HG02884 (cell line): ENCODE results near the gene RRP36.

ENCODE experiments used
- ATAC-seq: cut with Tn5 transposase; IDR thresholded peaks from one replicate; pipeline ENCODE4 v1.9.1; 2021; ENCODE audit warnings: mild to moderate bottlenecking, moderate library complexity; ENCODE audit not compliant: unreplicated experiment

The RRP36 gene

GRCh38 chr6:43006251-43006650 is 15.2 kb upstream of the RRP36 start:
- ATAC-seq: no peak

- no peak for ATAC-seq
Measured at GRCh38 chr6:43007126-43007525, 14.3 kb upstream of the RRP36 start.

GRCh38 chr6:43009124-43009523 is 12.3 kb upstream of the RRP36 start:
- ATAC-seq: no peak

GRCh38 chr6:43011207-43011606 is 10.2 kb upstream of the RRP36 start:
- ATAC-seq: no peak

DNA sequence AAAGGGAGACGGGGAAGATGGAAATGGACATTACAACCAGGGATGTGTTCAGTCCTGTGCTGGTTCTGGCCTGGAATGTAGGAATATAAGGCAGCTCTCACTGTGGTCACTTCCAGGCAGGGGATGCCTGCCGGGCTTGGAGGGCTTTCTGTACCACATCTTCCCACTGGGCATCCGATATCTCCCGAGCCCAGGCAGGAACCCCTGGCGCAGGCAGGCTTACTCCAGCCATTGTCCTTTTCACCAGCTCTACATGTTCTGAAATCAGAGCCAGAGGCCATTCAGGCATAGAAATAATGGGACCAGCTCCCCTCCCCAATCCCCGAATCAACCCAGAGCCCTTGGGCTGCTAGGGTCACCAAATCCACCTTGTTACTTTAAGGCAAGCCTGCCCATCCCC is 9.1 kb upstream of the RRP36 start:
- no peak for ATAC-seq

- no peak for ATAC-seq
Measured at GRCh38 chr6:43013097-43013842, 8.2 kb upstream of the RRP36 start.

DNA sequence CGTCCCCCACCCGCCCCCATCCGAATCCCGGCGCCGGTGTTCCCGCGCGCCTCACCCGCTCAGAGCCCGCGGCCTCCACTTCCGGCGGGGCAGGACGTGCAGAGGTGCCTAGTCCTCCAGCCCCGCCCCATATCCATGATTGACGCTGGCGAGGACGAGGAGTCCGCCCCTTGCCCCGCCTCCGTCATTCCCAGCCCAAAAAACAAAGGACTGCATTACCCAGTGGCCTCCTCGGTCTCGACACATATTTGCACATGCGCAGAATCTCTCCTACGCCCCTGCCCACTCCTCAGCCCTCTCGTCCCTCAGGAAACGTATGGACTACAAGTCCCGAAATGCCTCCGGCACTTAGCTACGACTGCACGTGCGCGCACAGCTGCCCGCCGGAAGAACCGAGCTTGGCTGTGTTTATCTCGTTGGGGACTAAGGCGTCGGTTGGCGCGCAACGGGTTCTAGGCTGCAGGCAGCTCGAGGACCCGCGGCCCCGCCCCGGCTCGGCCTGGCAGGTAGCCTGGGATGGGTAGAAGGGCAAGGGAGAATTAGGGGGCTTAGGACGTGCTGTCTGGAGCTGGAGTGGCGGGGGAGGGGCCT is 7.5 kb upstream of the RRP36 start, which contains the start of the genes KLHDC3 and MEA1:
Gene KLHDC3 (plus strand): TSS at position 407 of the 591 bp plus-strand sequence. CDS start 2,944 bp downstream, outside the sequence.
Gene MEA1 (minus strand): TSS at position 104 of the 591 bp plus-strand sequence. CDS start 133 bp downstream, outside the sequence.
- ATAC-seq: peak; percentile 79

DNA sequence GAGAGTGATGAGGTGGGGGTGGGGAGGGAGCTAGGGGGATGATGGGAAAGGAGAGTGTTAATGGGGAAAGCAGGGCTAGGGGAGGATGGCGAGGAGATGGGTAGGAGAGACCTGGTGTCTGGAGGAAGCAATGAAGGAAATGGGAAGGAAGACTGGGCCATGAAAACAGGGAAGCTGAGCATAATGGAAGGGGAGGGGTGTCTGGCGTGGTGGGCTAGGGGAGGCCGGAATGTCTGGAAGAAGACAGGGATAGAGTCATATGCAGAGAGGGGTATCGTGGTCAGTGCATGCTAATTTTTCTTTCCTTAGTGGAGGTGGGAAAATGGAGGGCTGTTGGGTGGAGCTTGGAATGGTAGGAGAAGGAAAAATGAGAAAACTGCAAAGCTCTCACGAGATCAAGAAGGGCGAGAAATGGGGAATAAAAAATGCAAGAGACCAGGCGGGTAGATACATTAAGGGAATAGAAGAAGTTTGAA is 7.0 kb upstream of the RRP36 start:
- no peak for ATAC-seq

DNA sequence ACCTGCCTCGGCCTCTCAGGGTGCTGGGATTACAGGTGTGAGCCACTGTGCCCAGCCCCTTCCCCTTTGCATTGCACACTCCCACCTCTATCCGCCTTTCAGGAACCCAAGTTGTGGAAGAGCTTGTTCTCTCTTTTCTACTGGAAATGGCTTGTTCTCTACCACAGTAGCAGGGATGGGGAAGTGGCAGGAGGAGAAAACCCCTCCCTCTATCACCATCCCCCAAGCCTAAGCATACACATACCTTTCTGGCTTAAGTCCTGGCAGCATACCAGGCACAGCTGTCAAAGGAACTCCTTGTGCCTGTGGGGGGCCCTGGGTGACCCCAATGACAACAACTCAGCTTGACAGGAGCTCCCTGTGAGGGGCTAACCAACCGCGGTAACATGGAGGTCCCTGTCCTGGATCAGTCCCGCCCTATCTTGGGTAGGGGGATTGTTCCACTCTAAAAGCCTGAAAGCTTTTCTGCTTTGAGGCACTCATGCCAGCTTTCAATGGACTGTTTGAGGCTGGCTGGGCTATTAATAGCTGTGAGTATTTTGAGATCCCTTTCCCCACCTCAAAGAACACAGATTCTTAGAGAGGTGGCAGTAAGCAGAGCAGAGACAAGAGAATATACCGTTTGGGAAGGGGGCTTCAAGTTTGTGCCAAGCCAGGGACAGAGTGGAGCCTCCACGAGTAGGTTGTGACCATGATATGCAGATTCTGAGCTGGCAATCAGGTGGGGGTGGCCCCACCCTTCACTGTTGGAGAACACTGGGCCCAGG is 5.1 kb upstream of the RRP36 start:
- no peak for ATAC-seq

- ATAC-seq: no peak
Measured at GRCh38 chr6:43016943-43017334, 4.5 kb upstream of the RRP36 start.

GRCh38 chr6:43019152-43019551 is 2.3 kb upstream of the RRP36 start:
- ATAC-seq: no peak

GRCh38 chr6:43020052-43020705 is 1.2 kb upstream of the RRP36 start:
- no peak for ATAC-seq

DNA sequence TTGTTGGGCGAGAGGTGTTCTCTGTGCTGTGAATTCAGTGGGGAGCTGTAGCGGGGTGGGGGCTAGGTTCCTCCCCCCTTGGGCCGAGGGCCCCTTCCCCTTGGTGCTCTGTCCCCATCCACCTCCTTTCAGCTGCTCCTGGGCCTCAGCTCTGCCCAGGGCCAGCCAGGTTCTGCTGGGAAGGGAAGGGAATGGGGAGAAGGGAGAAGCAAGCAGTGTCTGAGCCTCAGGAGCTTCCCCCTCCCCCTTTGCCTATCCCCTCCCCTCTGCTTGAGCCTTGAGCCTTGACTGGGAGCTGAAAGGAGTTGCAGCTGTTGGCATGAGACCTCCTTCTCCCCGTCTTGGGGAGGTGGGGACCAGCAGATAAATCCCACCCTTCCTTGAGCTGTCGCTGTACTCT is 576 bp upstream of the RRP36 start:
- ATAC-seq: no peak

GRCh38 chr6:43024436-43024835 is 3.0 kb downstream of the RRP36 start:
- no peak for ATAC-seq

- ATAC-seq: no peak
Measured at GRCh38 chr6:43026365-43026764, 4.9 kb downstream of the RRP36 start.

DNA sequence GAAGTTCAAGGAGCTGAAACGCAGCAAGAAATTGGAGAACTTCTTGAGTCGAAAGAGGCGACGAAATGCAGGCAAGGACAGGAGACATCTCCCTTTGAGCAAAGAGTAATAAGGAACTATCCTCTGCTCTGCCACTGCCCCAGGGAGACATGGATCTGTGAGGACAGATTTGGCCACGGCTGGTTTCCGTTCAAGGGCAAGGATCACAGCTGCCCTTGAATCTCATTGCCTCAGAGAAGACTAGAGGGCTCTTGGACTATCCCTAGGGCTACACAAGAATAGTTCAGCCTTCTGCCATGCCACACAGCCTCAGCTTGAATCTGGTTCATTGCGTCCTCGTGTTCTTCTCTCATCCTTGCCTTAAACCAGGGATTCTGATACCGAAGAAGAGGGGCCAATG is 7.7 kb downstream of the RRP36 start:
- no peak for ATAC-seq

DNA sequence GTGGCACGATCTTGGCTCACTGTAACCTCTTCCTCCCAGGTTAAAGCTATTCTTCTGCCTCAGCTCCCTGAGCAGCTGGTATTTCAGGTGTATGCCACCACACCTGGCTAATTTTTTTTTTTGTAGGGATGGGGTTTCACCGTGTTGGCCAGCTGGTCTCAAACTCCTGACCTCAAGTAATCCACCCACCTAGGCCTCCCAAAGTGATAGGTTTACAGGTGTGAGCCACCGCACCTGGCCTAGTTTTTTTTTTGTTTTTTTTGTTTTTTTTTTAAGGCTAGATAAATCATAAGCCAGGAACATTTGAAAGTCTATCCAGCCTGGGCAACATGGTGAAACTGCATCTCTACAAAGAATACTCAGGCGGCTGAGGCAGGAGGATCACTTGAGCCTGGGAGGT is 10.9 kb downstream of the RRP36 start:
- ATAC-seq: no peak

- ATAC-seq: no peak
Measured at GRCh38 chr6:43033496-43034189, 12.2 kb downstream of the RRP36 start.

DNA sequence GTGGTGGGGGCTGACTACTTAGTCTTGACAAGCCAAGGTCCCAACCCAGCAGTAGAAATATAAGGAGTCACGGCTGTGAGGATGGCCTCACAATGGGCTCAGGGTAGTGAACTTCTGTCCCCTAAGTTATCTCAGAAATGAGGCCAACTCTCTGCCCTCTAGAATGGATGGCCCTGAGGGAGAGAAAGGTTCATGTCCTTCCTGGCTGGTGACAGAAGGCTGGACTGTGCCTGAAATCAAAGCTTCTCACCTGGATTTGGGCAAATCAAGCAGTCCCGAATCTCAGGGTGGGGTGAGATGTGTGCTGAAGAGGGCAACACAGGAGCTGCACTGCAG is 12.7 kb downstream of the RRP36 start:
- no peak for ATAC-seq

DNA sequence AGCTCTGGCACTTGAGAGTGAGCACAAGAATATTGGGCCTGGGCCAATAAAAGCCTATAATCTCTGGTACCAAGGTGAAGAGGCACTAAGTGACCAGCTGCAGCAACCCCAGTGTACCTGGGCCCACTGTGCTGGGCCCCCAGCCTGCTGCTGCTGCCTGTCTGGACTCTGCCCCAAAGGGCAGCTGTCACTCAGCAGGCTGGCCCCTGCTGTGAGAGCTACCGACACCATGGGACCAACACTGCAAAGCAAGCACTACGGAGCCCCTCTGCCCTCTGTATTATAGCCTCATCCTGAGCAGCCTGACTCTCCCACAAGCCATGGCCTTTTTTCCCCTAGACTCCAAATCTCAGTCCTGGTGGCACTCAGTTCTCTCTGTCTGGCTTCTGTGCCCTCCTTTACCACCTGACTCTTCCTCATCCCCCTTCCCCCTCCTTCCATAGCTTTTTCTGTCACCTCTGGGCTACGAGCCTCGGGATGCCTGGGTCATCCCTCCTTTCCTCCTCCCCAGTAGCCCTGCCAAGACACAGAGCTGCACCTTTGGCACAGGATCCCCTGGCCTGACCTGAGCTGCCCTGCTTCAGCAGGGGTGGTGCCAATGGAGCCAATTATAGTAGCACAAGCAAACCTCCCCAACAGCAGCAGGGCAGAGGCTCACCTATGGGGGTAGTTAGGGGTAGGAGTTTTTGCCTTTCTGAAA is 14.2 kb downstream of the RRP36 start:
- ATAC-seq: no peak
